Fibroblast of skin of left biceps (primary cell): ENCODE measurements around the gene CDK11B.
"Not testable (repeated sequence)": the region's sequence is repeated elsewhere in the genome, so short reads cannot be mapped to it uniquely, and the experiment has no call there.

Experiments used
- DNase-seq, 2 experiments: peaks; one replicate each; pipeline ENCODE4 v3.0.0-alpha.2; 2013; ENCODE audit warnings: low read depth in 2 of 2

The CDK11B gene

DNA sequence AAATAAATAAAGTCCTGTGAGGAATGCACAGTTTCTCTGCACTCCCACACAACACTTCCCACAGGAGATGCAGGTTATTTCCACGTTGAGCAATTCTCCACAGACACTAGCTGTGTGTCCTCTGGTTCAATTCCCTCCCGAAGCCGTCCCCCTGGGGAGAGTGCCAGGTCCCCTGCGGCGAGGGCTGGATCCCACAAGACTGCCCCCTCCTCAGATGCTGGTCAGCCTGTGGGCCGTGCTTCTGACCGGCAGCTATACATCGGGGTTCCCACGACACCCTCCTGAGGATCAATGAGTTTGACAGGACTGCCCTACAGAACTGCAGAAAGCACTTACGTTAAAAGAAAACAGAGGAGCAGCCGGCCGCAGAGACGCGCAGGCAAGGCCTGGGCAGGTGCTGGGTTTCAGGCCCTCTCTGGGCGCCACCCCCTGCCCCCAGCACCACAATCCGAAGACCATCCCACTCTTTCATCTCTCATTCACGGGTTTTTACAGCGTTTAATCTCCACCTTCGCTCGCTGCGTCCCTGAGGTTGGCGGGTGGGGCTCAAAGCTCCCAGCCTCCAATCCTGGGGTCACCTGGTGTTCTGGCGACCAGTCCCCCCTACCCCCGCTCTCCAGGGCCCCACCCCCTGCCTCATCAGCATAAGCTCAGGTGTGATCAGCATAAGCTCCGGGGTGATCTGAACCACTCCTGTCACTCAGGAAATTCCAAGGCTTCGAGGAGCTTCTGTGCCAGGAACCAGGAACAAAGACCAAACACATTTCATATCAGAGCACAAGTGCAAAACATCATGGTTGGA is 24.5 kb upstream of the CDK11B start:
- DNase-seq: no peak

DNA sequence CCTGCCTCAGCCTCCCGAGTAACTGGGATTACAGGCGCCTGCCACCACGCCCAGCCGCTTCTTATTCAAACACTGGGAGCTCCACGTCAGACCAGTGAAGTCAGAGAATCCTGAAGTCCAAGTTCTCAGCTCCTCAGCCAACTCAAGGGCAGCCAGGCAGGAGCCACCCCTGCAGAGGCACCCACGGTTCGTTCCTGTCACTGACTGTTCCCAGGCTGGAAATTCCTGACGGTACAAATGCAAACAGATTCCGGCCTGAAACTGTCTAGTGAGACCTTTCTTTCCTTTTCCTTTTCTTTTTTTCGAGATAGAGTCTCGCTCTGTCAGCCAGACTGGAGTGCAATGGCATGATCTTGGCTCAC is 22.1 kb upstream of the CDK11B start:
- DNase-seq: no peak

GRCh38 chr1:1680031-1680911 is 21.5 kb upstream of the CDK11B start:
- DNase-seq: no peak

DNA sequence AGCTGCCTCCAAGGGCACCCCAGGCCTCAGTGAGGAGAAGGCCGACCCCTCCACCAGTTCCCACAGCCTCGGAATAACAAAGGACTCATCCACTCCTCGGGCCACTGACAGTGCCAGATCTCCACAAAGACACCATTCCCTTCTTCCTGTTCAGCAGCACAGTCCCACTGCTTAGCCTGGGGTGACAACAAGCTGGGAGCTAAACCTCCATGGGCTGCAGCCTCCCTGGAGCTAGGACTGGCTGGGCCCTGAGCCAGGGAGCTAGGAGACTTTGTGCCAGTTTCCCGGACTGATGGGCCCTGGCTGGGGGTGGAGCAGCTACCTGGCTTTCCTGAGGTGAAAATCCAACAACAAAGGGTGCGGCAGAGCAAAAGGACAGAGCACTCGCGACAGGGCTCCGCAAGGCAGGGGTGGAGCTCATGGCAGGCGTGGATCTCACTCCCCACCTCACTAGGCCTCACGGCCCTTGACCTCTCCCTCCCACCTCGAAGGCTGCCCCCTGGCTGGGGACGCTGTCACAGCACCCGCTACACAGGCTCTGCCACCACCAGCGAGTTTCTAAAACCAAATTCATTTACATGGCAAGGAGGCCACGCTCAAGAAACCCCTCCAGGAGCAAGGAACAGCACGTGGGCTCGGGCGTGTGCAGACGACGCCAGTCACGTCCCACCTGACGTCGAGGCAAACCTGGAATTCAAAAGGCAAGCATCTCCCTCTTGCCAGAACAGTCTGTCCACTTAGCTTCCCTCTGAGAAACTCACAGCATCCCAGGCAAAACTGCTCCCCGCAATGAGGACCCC is 20.0 kb upstream of the CDK11B start:
- no peak for DNase-seq

DNA sequence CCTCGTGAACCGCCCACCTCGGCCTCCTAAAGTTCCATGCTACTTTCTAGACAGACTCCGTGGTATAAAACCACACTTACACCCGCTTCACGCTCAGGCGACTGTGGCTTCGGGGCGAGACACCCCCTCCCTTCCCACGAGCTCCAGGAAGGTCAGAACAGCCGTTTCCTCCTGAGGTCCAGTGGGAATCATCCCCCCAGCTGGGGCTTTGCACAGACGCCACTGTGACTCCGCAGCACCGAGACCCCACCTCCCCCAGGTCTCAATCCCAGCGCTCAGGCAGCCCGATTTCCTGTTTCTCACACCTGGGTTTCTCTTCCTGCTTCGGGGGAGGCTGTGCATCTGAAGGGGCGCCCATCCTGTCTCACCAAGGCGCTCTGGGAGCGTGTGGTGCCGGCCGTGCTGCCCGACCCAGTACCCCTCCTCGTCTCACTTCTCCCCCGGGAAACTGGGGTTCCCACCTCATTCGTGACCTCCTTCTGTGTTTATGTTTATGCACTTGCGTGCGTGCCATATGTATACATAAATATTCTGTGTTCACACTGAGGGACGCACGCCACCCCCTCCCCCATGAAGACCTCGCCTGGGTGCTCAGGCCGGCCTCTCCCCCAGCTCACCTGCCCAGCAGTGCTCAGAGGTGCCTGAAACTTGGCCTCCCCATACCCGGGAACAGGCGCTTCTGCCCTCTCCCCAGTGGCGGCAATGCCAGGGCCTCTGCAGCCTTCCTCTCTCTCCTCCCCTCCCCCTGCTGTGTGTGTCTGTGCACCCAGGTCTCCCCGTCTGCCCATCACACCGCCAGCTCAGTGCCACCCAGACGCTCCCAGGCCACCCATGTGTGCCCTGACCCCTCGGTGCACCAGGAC is 19.1 kb upstream of the CDK11B start:
- no peak for DNase-seq

DNA sequence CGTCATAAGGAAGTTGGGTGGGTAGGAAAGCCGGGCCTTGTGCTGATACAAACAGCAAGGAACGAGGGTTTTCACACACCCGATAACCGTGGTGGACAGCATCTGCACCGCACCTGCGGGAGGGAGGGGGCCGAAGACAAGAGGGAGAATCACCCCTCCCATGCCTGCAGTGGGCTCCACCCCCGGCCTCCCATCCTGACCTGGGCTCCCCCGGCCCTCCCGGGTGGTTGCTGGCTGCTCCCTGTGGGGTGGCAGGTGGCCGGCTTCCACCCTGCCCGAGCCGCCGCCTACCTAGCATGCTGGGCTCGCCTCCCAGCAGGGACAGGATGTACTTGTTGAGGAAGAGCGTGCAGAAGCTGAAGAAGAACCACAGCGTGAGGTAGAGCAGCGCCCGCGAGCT is 17.3 kb upstream of the CDK11B start:
- not testable (repeated sequence) for DNase-seq

GRCh38 chr1:1675218-1675617 is 16.4 kb upstream of the CDK11B start:
- not testable (repeated sequence) for DNase-seq

GRCh38 chr1:1674806-1675205 is 16.0 kb upstream of the CDK11B start:
- DNase-seq: not testable (repeated sequence)

GRCh38 chr1:1672181-1672965 is 13.6 kb upstream of the CDK11B start:
- DNase-seq: no peak

DNA sequence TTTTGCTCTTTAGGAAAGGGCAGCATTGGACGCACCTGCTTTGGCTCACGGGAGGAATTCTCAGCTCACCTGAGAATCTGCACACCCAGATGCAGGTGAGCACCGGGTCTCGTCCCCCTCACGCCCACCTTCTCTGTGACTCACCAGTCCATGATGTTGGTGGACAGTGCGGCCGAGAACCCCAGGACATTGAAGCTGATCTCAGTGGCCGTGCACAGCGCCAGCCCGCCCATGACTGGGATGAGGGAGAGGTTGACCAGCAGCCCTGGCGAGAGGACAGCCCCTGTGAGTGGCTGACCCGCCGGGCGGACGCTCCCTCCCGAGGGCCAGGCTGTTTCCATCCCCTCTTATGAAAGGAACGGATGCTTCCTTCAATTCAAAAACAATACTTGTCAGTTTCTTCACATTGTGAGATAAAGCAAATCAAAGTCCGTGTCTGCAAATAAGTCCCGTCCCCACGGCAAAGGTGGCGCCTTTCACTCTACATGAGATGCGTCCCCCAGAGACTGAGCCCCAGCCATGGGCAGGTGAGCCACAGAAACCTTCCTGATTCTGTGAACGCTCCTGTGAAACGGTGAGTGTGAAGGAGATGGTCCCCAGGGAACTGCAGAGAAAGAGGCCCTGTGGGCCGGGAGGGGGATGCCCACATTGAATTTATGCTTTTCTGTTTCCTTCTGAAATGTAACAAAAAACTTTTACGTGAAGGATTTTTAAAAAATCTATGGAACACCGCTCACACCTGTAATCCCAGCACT is 12.7 kb upstream of the CDK11B start:
- no peak for DNase-seq

- DNase-seq: no peak
Observed at GRCh38 chr1:1670866-1671265, 12.1 kb upstream of the CDK11B start.

DNA sequence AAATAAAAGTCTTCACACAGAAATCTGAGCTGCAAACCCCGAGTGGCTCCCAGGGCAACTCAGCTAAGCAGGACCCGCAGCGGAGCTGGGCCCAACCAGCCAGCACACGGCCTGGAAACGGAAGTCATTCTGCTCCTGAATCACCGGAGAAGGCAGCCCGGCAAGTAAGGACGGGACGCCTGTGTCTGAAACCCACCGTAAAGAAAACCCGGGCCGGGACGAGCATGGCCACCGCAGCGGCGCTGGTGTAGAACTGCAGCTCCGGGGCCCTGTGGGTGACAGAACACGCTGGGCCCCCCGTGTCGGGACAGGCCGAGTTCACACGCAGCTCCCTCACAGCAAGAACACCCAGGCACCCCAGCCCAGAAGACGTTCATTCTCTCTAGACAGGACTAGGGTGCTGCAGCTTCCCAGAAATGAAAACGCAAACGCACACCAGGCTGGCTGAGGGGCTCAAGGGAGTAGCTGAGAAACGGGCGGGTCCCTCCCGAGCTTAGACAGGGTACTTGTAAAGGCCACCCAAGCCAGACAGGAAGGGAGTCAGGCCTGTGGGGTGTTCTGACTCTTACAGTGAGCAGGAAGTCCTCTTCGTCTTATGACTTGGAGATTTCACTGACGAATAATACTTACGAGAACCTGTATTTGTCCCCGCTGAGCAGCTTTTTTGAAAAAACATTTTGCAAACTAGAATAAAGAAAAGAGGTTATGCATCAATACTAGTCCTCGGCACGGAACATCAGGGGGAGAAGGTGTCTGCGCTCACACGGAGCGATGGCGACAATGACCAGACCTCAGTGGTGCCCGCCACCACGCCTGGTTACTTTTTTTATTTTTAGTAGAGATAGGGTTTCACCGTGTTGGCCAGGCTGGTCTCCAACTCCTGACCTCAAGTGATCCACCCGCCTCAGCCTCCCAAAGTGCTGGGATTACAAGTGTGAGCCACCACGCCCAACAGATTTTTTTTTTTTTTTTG is 10.9 kb upstream of the CDK11B start:
- no peak for DNase-seq

- no peak for DNase-seq
Observed at GRCh38 chr1:1666526-1666925, 7.7 kb upstream of the CDK11B start.

DNA sequence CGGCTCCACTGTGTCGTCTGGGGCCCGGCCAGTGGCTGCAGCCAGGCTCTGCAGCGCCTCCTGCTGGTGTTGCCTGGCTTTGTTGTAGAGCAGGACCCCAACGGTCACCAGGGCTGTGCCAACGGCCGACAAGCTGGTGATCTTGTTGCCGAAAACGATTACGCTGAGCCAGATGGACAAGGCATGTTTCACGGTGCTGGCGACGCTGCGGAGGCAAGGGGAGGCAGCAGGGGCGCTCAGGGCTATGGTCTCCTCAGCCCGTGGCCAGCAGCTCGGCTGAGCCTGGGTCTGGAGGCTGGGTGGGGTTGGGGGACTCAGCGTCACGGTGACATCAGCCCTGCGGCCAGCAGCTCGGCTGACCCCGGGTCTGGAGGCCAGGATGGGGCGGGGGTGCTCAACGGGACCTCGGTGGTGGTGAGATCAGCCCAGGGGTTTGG is 7.0 kb upstream of the CDK11B start:
- DNase-seq: no peak

DNA sequence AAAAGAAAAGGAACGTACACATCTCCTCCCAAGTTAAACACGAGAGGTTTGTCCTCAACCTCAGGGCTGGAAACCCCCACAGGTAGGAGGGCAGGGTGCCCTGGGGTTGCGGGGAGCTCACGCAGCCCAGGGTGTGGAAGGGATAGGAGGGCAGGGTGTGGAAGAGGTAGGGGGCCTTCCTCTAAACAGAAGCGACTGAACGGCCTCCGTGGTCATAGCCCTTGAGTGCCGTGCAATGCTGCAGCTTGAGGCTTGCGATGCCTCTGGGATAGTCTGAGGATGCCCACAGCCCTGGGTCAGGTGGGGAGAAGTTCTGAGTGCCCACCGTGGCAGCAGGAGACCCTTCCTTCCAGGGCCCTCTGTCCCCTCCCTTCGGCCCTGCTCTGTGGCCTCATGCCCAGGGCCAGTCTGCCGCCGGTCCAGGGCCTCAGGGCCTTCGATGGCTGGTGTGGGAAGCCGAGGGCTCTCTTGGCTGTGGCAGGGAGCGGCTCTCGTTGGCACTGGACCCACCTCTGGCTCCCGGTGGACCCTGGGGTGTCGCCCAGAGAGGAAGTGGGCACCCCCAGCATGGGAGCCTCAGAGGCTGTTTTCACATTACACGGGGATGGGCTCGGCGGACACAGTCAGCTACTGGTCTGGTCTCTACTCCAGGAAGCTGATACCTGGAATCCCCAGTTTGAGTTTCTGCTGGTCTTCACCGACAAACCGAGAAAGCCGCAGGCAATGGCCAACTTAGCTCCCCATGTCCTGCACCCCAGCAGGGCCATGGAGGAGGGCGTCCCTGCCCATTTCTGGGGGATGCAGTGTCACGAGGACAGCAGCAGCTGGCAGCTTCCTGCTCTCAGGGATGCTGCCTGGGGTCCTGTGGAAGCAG is 6.4 kb upstream of the CDK11B start:
- DNase-seq: no peak

- DNase-seq: not testable (repeated sequence)
Observed at GRCh38 chr1:1664318-1664717, 5.5 kb upstream of the CDK11B start.

GRCh38 chr1:1662830-1663560 is 4.2 kb upstream of the CDK11B start:
- DNase-seq: not testable (repeated sequence)
